ENCODE results near the gene TMEM116.

DNA sequence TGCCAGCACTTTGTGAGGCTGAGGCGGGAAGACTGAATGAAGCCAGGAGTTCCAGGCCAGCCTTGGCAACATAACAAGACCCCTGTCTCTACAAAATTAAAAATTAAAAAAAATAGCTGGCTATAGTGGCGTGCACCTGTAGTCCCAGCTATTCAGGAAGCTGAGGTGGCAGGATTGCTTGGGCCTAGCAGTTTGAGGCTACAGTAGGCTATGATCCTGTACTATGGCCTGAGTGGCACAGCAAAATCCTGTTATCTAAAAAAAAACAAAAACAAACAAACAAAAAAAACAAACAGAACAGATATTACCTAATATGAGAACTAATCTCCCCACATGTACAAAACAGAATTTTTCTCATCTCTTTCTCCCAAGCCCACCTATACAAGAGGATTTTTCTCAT is 15.7 kb downstream of the TMEM116 start:
- no peak for TF ChIP-seq POLR2AphosphoS5 (IDR thresholded peaks at IDR 0.05; ENCODE audit: borderline replicate concordance, low read depth, low read length)
- TF ChIP-seq EZH2 (IDR thresholded peaks at IDR 0.05): no peak
- no peak for TF ChIP-seq FOXP2 (optimal IDR thresholded peaks at IDR 0.05; ENCODE audit: control extremely low read depth, extremely low read length, insufficient read depth)

Data from SK-N-MC (cell line).